Measurements from ENCODE around the gene DGLUCY.
"Not testable (repeated sequence)": the region's sequence is repeated elsewhere in the genome, so short reads cannot be mapped to it uniquely, and the experiment has no call there.

DGLUCY gene

DNA sequence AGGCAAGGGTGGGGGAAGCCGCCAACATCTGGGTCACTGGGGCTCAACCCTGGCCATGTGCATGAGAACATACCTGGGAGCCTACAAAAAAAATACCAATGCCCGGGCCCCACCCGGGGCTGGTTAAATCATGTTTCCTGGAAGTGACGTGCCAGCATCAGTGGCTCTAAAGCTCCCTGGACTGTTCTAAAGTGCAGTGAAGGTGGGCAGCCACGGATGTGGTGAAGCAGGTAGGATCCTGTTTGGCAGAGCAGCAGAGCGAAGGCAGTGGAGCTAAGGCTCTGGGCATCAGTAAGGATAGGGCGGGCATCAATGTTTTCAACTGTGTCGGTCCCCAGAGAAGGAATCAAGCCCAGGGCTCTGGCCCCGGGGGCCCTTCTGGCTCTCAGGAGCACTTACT, 131.2 kb downstream of the DGLUCY start:
- TF ChIP-seq, protein P1, sequence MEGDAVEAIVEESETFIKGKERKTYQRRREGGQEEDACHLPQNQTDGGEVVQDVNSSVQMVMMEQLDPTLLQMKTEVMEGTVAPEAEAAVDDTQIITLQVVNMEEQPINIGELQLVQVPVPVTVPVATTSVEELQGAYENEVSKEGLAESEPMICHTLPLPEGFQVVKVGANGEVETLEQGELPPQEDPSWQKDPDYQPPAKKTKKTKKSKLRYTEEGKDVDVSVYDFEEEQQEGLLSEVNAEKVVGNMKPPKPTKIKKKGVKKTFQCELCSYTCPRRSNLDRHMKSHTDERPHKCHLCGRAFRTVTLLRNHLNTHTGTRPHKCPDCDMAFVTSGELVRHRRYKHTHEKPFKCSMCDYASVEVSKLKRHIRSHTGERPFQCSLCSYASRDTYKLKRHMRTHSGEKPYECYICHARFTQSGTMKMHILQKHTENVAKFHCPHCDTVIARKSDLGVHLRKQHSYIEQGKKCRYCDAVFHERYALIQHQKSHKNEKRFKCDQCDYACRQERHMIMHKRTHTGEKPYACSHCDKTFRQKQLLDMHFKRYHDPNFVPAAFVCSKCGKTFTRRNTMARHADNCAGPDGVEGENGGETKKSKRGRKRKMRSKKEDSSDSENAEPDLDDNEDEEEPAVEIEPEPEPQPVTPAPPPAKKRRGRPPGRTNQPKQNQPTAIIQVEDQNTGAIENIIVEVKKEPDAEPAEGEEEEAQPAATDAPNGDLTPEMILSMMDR (conservative IDR thresholded peaks at IDR 0.05; ENCODE audit: low read depth, low read length): no peak
- no peak overlapping the region for H2AFZ ChIP-seq (ENCODE audit: low read depth)
- H3K4me3 ChIP-seq (IDR thresholded peaks at IDR 0.05; ENCODE audit: insufficient read depth, low read depth, low read length): no peak overlapping the region
- peaks cover 77% of the 10 kb centered on the region for H3K4me1 ChIP-seq (ENCODE audit: low read depth, poor library complexity, severe bottlenecking)
- H3K9ac ChIP-seq: no peak overlapping the region
- H3K36me3 ChIP-seq (ENCODE audit: insufficient read depth): no peaks in the 10 kb centered on the region
- peak overlapping the region; percentile 64; the same call in 1 of the 2 replicates for H3K4me2 ChIP-seq
- no peaks in the 10 kb centered on the region for H3K79me2 ChIP-seq (ENCODE audit: insufficient read depth, low read depth)
- no peaks in the 10 kb centered on the region for H3K27me3 ChIP-seq (ENCODE audit: insufficient read depth, low read depth)
- no peaks in the 10 kb centered on the region for H4K20me1 ChIP-seq (ENCODE audit: insufficient read depth)
- H3K27ac ChIP-seq: no peak overlapping the region

DNA sequence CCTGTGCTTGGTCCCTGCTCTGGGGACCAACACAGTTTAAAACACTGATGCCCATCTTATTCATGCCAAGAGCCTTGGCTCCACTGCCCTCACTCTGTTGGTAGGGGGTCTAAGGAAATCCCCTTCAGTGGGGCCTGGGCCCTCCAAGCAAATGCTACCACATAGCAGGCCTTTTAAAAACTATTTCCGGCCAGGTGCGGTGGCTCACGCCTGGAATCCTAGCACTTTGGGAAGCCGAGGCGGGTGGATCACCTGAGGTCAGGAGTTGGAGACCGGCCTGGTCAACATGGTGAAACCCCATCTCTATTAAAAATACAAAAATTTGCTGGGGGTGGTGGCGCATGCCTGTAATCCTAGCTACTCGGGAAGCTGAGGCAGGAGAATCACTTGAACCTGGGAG, 131.7 kb downstream of the DGLUCY start:
- not testable (repeated sequence) for H3K9ac ChIP-seq; H3K79me2 ChIP-seq (ENCODE audit: insufficient read depth, low read depth); H3K4me3 ChIP-seq (IDR thresholded peaks at IDR 0.05; ENCODE audit: insufficient read depth, low read depth, low read length); H3K27ac ChIP-seq; H4K20me1 ChIP-seq (ENCODE audit: insufficient read depth); H3K4me2 ChIP-seq; H2AFZ ChIP-seq (ENCODE audit: low read depth); H3K36me3 ChIP-seq (ENCODE audit: insufficient read depth); H3K27me3 ChIP-seq (ENCODE audit: insufficient read depth, low read depth)
- H3K4me1 ChIP-seq (ENCODE audit: low read depth, poor library complexity, severe bottlenecking): peaks cover 83% of the 10 kb centered on the region

DNA sequence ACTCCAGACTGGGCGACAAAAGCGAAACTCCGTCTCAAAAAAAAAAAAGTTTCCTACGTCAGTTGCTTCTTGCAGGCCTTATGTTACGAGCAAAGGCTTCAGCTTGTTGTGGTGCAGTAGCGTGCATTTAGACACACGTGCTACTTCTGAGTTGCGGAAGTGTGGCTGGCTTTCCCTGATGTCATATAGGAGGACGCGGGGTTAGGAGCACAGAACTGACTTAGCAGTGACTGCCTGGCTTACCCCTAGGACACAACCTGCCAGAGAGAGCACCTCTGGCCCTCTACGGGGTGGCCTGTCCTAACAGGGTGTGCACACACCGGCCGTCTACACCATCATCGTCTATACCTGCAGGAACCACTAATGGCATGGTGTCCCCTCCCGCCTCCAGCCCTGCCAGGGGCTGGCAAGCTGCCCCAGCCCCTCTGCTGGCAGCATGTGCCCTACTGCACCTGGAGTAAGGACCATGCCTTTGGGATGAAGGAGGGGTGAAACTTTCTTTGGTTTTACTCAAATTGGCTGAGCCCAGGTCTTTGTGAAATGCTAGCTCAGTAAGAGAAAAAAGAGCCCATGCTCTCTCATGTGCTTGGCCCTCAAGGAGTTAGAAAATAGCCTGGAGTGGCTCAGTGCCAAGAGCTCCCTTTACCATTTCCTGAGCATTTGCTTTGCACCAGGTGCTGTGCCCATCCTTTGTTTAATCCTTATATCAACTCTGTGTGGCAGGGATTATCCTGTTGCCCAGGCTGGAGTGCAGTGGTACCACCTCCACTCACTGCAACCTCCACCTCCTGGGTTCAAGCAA, 132.4 kb downstream of the DGLUCY start:
- TF ChIP-seq, protein P1 (conservative IDR thresholded peaks at IDR 0.05; ENCODE audit: low read depth, low read length): no peak
- peak overlapping the region; percentile 29; the same call in 1 of the 2 replicates for H3K4me2 ChIP-seq
- H3K27me3 ChIP-seq (ENCODE audit: insufficient read depth, low read depth): no peaks in the 10 kb centered on the region
- H3K4me1 ChIP-seq (ENCODE audit: low read depth, poor library complexity, severe bottlenecking): peaks cover 89% of the 10 kb centered on the region
- no peak overlapping the region for H2AFZ ChIP-seq (ENCODE audit: low read depth)
- no peak overlapping the region for H3K9ac ChIP-seq
- H3K36me3 ChIP-seq (ENCODE audit: insufficient read depth): no peaks in the 10 kb centered on the region
- H3K27ac ChIP-seq: no peak overlapping the region; the same call in 1 of the 2 replicates
- H3K4me3 ChIP-seq (IDR thresholded peaks at IDR 0.05; ENCODE audit: insufficient read depth, low read depth, low read length): no peak overlapping the region
- H4K20me1 ChIP-seq (ENCODE audit: insufficient read depth): no peaks in the 10 kb centered on the region
- no peaks in the 10 kb centered on the region for H3K79me2 ChIP-seq (ENCODE audit: insufficient read depth, low read depth)

- H2AFZ ChIP-seq (ENCODE audit: low read depth): peak overlapping the region; percentile 38; the same call in 1 of the 2 replicates
- TF ChIP-seq, protein P1 (conservative IDR thresholded peaks at IDR 0.05; ENCODE audit: low read depth, low read length): no peak
- peaks cover 86% of the 10 kb centered on the region for H3K4me1 ChIP-seq (ENCODE audit: low read depth, poor library complexity, severe bottlenecking)
- no peaks in the 10 kb centered on the region for H3K79me2 ChIP-seq (ENCODE audit: insufficient read depth, low read depth)
- no peaks in the 10 kb centered on the region for H3K27me3 ChIP-seq (ENCODE audit: insufficient read depth, low read depth)
- no peaks in the 10 kb centered on the region for H3K36me3 ChIP-seq (ENCODE audit: insufficient read depth)
- H3K27ac ChIP-seq: peak overlapping the region; percentile 70
- H3K9ac ChIP-seq: peak overlapping the region; percentile 20; the same call in 1 of the 2 replicates
- peak overlapping the region; percentile 63 for H3K4me2 ChIP-seq
- no peak overlapping the region for H3K4me3 ChIP-seq (IDR thresholded peaks at IDR 0.05; ENCODE audit: insufficient read depth, low read depth, low read length)
- H4K20me1 ChIP-seq (ENCODE audit: insufficient read depth): no peaks in the 10 kb centered on the region
Observed at GRCh38 chr14:91249841-91250616, 136.2 kb downstream of the DGLUCY start.

Data from KMS-11 (cell line).